Right renal pelvis (tissue), 4 donors: ENCODE results near the gene COMT. TPM values are rescaled to one million over a fixed set of nuclear protein-coding genes. Genes with fewer than 3 reads are reported as not detected.

Source experiments
- DNase-seq, 4 donors: peaks; one replicate each; pipeline ENCODE4 v3.0.0-alpha.2; 2013; ENCODE audit warnings: low read depth in 4 of 4, low spot score in 3 of 4, missing footprints in 1 of 4
- polyA plus RNA-seq, 4 donors: library from polyadenylated mRNA; unstranded; fragments of 120-200 nt; gene quantifications; one replicate each; pipeline ENCODE4 v1.2.1, GENCODE V29; 2013; ENCODE audit not compliant: insufficient read length in 4 of 4

COMT gene
- polyA plus RNA-seq, 4 donors, result 102 to 144 (median 105) TPM

- no peak for DNase-seq
Measured at GRCh38 chr22:19951346-19951745, 9.8 kb downstream of the COMT start.

- no peak for DNase-seq
Measured at GRCh38 chr22:19955241-19956128, 13.9 kb downstream of the COMT start.

GRCh38 chr22:19957445-19957844 is 15.9 kb downstream of the COMT start:
- DNase-seq, result no peak

GRCh38 chr22:19958083-19959042 is 16.8 kb downstream of the COMT start:
- DNase-seq, result no peak

GRCh38 chr22:19959043-19959586 is 17.5 kb downstream of the COMT start:
- peak in 3 of 4 donors; percentile 85 to 89 (median 87) for DNase-seq

- no peak for DNase-seq
Measured at GRCh38 chr22:19959587-19960490, 18.3 kb downstream of the COMT start.

- no peak for DNase-seq
Measured at GRCh38 chr22:19960491-19961200, 19.1 kb downstream of the COMT start.

- no peak for DNase-seq
Measured at GRCh38 chr22:19961201-19961580, 19.6 kb downstream of the COMT start.

GRCh38 chr22:19961868-19962245 is 20.3 kb downstream of the COMT start:
- DNase-seq, result no peak

- DNase-seq, result no peak
Measured at GRCh38 chr22:19962246-19962908, 20.8 kb downstream of the COMT start.

GRCh38 chr22:19962909-19963806 is 21.6 kb downstream of the COMT start:
- no peak for DNase-seq

- DNase-seq, result no peak
Measured at GRCh38 chr22:19963863-19964642, 22.5 kb downstream of the COMT start.

- no peak for DNase-seq
Measured at GRCh38 chr22:19964701-19965386, 23.3 kb downstream of the COMT start.

- DNase-seq, result no peak
Measured at GRCh38 chr22:19965771-19966709, 24.5 kb downstream of the COMT start.
